Mesodermal cell (in vitro differentiated cells): ENCODE results near the gene FBXL7.
A peak's percentile ranks its signal among the peaks of the same experiment; 100 is the strongest.

ENCODE experiments used
- H3K27ac ChIP-seq: 2 replicates; pipeline ENCODE4 v1.7.0; 2013; ENCODE audit warnings: mild to moderate bottlenecking, low read depth, low read length, moderate library complexity; ENCODE audit not compliant: severe bottlenecking
- H3K36me3 ChIP-seq: 2 replicates; pipeline ENCODE4 v1.7.1; 2013; ENCODE audit warnings: mild to moderate bottlenecking, low read length, moderate library complexity; ENCODE audit not compliant: control insufficient read depth, insufficient read depth
- H3K4me1 ChIP-seq: one replicate; pipeline ENCODE4 v1.7.1; 2013; ENCODE audit warnings: mild to moderate bottlenecking, low read length; ENCODE audit not compliant: insufficient read depth, control insufficient read depth, poor library complexity, severe bottlenecking
- H3K4me3 ChIP-seq: 2 replicates; pipeline ENCODE4 v1.7.0; 2013; ENCODE audit warnings: low read length, control low read depth, mild to moderate bottlenecking; ENCODE audit not compliant: insufficient read depth, poor library complexity, severe bottlenecking; ENCODE audit errors: extremely low read depth
- H3K9me3 ChIP-seq: 2 replicates; pipeline ENCODE4 v1.7.1; 2013; ENCODE audit warnings: mild to moderate bottlenecking, low read length, moderate library complexity; ENCODE audit not compliant: control insufficient read depth
- WGBS, 2 experiments: methylation state at CpG; one replicate each; pipeline ENCODE4 v1.1.5; 2013; ENCODE audit warnings: missing lambda C conversion rate in 2 of 2; ENCODE audit not compliant: insufficient coverage in 2 of 2; 5-methylcytosine and 5-hydroxymethylcytosine counted together

FBXL7 gene

DNA sequence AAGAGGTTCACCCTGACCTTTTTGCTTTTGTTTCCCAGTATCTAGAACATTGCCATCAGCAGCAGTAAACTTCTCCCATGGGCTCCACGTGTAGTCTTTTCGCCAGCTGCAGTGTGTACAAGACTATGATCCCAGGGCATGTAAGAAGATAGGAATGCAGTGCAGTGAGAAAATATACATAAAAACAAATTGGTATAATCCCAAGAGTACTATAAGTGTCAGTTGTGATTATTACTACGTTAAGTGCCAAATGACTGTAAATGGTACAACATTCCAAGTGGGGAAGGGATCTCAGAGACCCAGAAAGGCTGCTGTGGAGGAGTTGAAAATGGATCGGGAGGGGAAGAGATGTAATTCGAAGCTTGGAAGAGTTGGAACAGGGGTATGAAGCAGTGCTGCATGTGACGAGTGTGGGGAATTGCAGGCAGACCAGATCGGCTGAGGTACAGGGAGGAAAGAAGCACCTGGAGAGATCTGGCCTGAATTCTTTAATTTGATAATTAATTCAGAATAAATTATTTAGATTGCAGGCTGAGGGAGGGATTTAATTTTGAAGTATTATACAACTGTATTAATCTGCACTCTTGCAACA lies 95.1 kb downstream of the FBXL7 start:
- H3K4me1 ChIP-seq = no peaks in the 10 kb centered on the region
- WGBS, 2 experiments = 84 to 87% methylated on average over 4 to 5 of the region's 7 CpGs
- H3K27ac ChIP-seq = no peak overlapping the region
- no peaks in the 10 kb centered on the region for H3K9me3 ChIP-seq
- H3K4me3 ChIP-seq = no peak overlapping the region
- H3K36me3 ChIP-seq = peaks cover 6% of the 10 kb centered on the region

DNA sequence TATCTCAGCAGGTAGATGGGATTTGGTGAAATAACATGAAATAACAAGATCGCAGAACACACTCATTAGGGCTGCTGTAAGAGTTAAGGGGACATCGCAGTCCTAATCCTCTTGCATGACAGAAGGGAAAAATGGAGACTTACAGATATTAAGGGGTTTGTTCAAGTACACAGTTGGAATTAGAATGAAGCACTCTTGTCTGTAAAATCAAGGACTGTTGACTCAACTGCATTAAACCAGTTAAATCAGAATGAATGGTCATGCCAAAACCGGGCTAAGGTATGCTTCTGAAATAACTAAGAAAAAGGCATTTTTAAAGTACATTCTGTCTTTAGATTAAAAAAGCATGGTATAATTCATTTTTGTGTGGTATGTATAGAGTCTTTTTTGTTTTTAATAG lies 95.9 kb downstream of the FBXL7 start:
- WGBS, 2 experiments = 67 to 94% methylated on average over 2 to 3 of the region's 3 CpGs
- Histone ChIP-seq H3K4me3 (no peak overlapping the region), H3K9me3 (no peaks in the 10 kb centered on the region), H3K27ac (no peak overlapping the region), H3K36me3 (peaks cover under 1% of the 10 kb centered on the region), H3K4me1 (no peaks in the 10 kb centered on the region)

GRCh38 chr5:15596936-15597335 lies 97.0 kb downstream of the FBXL7 start:
- no peaks in the 10 kb centered on the region for H3K9me3 ChIP-seq
- peaks cover 5% of the 10 kb centered on the region for H3K36me3 ChIP-seq
- 78% methylated on average over 1 of the region's 1 CpG; no CpG with 5 or more reads in 1 of the 2 experiments for WGBS, 2 experiments
- H3K4me3 ChIP-seq = no peak overlapping the region
- H3K27ac ChIP-seq = no peak overlapping the region
- H3K4me1 ChIP-seq = no peaks in the 10 kb centered on the region

- H3K4me3 ChIP-seq = no peak overlapping the region
- no CpG with 5 or more reads among the region's 1 CpG for WGBS, 2 experiments
- H3K27ac ChIP-seq = no peak overlapping the region
- peaks cover 10% of the 10 kb centered on the region for H3K36me3 ChIP-seq
- H3K4me1 ChIP-seq = no peaks in the 10 kb centered on the region
- no peaks in the 10 kb centered on the region for H3K9me3 ChIP-seq
Measured at GRCh38 chr5:15597804-15598203, 97.8 kb downstream of the FBXL7 start.

DNA sequence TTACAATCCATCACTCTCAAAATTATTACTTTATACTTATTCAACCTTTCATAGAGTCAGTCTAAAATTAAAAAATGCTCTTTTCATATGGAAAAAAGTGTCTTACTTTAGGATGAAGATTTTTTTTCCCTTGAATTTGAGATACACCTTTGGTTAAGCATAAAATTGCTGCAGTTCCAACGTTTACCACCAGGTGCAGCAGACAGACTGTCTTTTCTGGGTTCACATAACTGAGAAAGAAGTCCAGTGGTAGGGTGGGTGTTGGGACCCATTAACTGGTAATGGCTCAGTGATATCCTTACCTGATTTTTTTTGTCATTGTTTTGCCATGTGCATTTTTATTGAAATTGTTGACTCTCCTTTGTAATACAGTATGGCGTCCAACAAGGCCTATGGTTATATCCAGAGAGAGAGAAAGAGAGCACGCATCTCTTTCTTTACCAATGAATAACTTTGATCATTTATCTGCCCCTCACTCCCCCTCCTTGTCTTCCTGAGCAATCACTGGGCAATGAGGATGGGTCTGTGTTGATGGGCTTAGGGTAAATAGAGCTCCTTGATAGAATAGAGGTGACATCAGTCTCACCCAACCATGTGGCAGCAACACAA lies 98.4 kb downstream of the FBXL7 start:
- H3K27ac ChIP-seq = no peak overlapping the region
- no peaks in the 10 kb centered on the region for H3K9me3 ChIP-seq
- no peak overlapping the region for H3K4me3 ChIP-seq
- no peaks in the 10 kb centered on the region for H3K4me1 ChIP-seq
- 0% methylated on average over 1 of the region's 3 CpGs; no CpG with 5 or more reads in 1 of the 2 experiments for WGBS, 2 experiments
- H3K36me3 ChIP-seq = peaks cover 10% of the 10 kb centered on the region

- no peaks in the 10 kb centered on the region for H3K9me3 ChIP-seq
- no peak overlapping the region for H3K27ac ChIP-seq
- no peak overlapping the region for H3K4me3 ChIP-seq
- 92 to 97% methylated on average over 1 to 2 of the region's 4 CpGs for WGBS, 2 experiments
- H3K4me1 ChIP-seq = no peaks in the 10 kb centered on the region
- H3K36me3 ChIP-seq = peaks cover 14% of the 10 kb centered on the region
Measured at GRCh38 chr5:15600035-15600434, 100.1 kb downstream of the FBXL7 start.

DNA sequence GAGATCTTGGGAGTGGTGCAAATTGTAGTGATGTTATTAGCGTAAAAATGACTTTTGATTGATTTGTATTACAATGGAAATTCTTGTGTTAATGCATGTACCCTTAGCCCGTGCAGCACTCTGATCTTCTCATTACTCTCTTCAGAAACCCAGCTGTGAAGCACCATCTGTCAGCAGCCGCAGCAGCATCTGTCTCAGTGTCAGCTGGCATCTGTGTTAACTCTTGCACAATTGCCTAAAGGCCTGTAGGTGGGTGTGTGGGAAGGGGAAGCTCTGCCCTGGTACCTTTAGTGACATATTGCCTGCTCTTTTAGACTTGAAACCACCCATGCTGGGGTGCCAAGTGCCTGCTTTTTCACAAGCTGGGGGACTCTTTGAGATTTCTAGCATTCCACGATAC lies 101.3 kb downstream of the FBXL7 start:
- no peak overlapping the region for H3K27ac ChIP-seq
- 89 to 100% methylated on average over 1 of the region's 4 CpGs for WGBS, 2 experiments
- H3K9me3 ChIP-seq = no peaks in the 10 kb centered on the region
- no peak overlapping the region for H3K4me3 ChIP-seq
- H3K36me3 ChIP-seq = peaks cover 16% of the 10 kb centered on the region
- no peaks in the 10 kb centered on the region for H3K4me1 ChIP-seq

GRCh38 chr5:15601853-15602252 lies 101.9 kb downstream of the FBXL7 start:
- 91 to 92% methylated on average over 2 of the region's 2 CpGs for WGBS, 2 experiments
- Histone ChIP-seq H3K27ac (no peak overlapping the region), H3K4me3 (no peak overlapping the region), H3K4me1 (no peaks in the 10 kb centered on the region), H3K9me3 (no peaks in the 10 kb centered on the region), H3K36me3 (peaks cover 16% of the 10 kb centered on the region)

DNA sequence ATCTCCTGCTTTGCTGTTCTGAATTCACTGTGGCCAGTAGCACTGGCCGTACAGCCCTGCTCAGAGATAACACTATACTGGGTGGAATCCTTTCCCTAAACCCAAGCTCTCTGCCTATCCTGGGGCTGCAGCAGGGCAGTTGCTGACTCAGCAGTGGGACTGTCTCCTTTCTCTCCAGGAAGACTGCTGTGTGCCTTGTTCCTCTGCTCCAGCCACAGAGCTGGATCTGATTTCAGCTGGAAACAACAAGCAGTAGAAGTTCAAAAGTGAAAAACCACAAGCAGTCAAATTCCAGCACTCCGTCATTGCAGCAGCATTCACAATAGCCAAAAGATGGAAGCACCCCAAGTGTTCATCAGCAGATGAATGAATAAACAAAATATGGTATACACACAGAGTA lies 105.0 kb downstream of the FBXL7 start:
- H3K9me3 ChIP-seq = no peaks in the 10 kb centered on the region
- no peaks in the 10 kb centered on the region for H3K4me1 ChIP-seq
- peaks cover 16% of the 10 kb centered on the region for H3K36me3 ChIP-seq
- H3K27ac ChIP-seq = no peak overlapping the region
- 78 to 82% methylated on average over 1 of the region's 2 CpGs for WGBS, 2 experiments
- no peak overlapping the region for H3K4me3 ChIP-seq

DNA sequence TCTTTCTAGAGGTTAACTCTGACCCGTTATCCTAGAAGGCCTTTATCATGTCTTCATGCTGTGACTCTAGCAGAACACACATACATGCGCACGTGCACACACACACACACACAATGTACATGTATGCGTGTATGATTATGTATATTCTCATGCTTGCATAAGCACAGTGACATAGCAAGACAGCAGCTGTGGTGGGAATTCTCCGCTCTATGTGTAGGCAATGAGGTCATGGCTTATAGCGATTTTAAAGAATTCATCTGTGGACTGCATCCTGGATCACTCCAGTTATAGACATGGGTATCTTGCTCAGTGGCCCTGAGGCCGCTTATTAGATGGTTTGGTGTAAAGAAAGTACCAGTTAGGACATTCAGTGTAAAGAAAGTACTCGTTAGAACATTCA lies 106.2 kb downstream of the FBXL7 start:
- H3K27ac ChIP-seq = peak overlapping the region; percentile 0
- 85 to 91% methylated on average over 2 to 4 of the region's 8 CpGs for WGBS, 2 experiments
- peaks cover 16% of the 10 kb centered on the region for H3K36me3 ChIP-seq
- H3K9me3 ChIP-seq = no peaks in the 10 kb centered on the region
- H3K4me1 ChIP-seq = no peaks in the 10 kb centered on the region
- H3K4me3 ChIP-seq = no peak overlapping the region

DNA sequence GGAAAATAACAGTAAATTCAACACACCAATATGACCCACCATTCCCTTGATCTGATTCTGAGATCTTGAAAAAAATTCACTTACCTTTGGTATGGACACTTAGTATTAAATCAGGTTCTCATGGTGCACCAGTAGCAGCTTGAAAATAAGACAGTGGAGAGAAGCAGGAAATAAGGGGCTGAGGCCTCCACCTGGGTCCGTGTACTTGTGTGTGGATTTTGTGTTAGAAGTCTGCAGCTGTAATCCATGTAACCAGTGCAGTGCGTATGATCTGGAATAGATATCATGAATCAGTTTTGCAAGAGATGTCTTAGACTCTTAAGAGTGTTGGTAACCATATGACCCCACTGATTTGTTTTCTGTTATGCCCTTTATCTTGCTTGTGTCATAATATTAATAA lies 107.1 kb downstream of the FBXL7 start:
- WGBS, 2 experiments = 88 to 94% methylated on average over 1 to 2 of the region's 2 CpGs
- H3K4me3 ChIP-seq = no peak overlapping the region
- peaks cover 10% of the 10 kb centered on the region for H3K36me3 ChIP-seq
- no peaks in the 10 kb centered on the region for H3K4me1 ChIP-seq
- H3K9me3 ChIP-seq = no peaks in the 10 kb centered on the region
- H3K27ac ChIP-seq = no peak overlapping the region
